Measurements from ENCODE around the gene GPR135. TPM values are rescaled to one million over a fixed set of nuclear protein-coding genes. Genes with fewer than 3 reads are reported as not detected.
A peak's percentile ranks its signal among the peaks of the same experiment; 100 is the strongest.

Gene GPR135
- total RNA-seq, 2 experiments from 2014 or later = 1.5 to 2.4 TPM

DNA sequence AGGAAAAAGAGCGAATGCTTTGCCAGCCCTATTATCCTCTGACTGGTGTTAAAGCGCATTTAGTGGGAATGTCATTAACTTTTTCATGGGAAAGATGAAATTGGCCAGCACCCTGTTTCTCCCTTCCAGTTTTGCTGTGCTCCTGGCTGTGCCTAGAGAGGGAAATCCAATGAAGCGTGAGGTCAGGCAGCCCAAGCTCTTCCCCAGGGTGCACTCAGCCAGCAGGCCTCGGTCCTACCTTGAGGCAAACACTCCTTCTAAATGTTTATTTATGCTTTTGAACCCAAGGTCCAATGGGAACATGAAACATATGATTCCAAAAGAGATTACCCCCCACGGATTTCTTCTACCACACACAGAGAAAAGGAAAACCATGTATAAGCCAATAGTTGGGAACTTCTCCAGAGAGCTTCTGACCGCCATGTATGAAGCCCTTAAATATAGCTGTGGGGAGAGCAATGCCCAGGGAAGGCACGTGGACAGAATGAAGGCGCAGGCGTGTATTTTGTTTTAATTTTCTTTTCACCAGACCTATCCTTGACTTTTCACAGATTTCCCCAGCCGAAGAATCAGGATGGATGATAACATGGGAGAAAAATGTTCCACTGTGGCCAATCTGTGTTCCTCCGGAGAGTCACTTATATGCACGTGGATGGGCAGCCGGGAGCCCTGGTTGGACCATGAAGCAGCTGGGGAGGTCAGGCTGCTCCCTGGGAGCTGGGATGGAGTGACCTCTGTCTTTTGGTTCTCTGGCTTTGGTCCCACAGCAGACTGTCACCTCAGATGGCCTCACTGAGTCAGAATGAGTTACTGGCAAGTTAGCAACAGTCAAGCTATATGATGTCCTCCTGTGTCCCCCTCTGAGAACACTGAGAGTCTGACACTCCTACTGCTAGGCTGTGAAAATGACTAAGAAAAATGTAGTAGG, 37.3 kb downstream of the GPR135 start:
- POLR2A ChIA-PET = no interaction called here
- DNase-seq (no peak), ATAC-seq (ENCODE audit: low read depth) (no peak)
- Mint-ChIP-seq H3K27ac (peak overlapping the region; percentile 8), H3K4me3 (no peak overlapping the region), H3K36me3 (no peaks in the 10 kb centered on the region), H3K27me3 (peaks cover 25% of the 10 kb centered on the region), H3K4me1 (peaks cover 13% of the 10 kb centered on the region), H3K9me3 (no peaks in the 10 kb centered on the region)

DNA sequence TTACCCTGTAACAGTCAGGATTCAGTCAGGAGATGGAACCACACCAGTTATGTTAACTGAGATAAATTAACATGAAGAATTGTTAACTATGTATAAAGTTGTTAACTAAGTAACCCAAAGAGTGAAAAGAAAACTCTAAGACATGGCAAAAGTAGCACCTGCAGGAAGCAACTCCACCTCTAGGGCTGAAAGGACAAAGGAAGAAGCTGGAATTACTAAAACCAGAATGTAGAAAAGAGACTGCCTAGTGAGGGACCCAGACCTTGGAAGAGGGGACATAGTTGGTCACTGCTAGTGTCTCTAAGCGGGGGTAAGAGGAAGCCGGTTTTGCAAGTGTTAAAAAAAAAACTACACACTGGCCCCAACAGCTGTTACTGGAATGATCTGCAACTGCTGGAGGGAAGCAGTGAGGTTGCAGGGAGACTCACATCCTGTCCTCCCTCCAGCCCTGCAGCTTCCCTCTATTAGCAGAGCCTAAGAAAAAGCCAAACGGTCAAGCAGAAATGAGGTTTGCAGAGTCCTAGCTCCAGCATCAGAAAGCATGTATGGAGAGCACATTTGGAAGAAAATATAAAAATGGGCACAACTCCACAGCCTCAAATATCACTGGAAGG, 39.8 kb downstream of the GPR135 start:
- H3K9me3 Mint-ChIP-seq = no peaks in the 10 kb centered on the region
- no peak for ATAC-seq (ENCODE audit: low read depth)
- no peak for DNase-seq
- peaks cover 29% of the 10 kb centered on the region for H3K27me3 Mint-ChIP-seq
- POLR2A ChIA-PET = no interaction called here
- no peaks in the 10 kb centered on the region for H3K36me3 Mint-ChIP-seq
- no peak overlapping the region for H3K27ac Mint-ChIP-seq
- peaks cover 17% of the 10 kb centered on the region for H3K4me1 Mint-ChIP-seq
- no peak overlapping the region for H3K4me3 Mint-ChIP-seq

DNA sequence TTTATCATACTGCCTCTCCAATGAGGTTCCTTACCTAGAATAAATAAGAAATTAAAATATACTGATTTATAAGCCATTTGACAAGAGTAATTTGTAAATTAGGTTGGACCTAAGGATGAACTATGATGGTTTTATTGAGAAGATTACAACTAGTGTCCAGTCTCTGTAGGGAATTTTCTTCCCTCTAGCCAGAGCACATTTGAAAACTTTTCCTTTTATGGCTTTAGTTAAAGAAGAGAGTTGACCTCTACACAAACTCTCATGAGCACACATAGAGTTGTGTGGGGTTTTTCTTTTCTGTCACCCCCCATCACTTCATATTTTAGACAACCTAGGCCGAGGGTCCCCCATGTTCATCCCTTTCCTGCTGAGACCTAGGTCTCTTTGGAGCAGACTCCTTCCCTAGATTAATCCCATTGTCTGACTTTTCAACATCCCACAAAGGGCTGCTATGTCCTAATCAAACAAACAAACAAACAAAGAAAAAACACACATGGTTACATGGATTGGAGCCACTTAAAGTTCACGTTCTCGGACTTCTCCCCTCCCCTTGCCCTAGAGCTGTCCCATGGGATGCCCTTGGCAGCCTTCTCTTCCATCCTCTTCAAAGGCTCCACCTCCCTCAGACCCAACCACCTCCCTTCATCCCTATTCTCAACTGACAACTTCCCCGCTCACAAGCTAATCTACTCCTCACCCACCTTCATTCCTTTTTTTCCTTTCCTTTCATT, 40.7 kb downstream of the GPR135 start:
- Mint-ChIP-seq H3K4me1 (peaks cover 19% of the 10 kb centered on the region), H3K36me3 (no peaks in the 10 kb centered on the region), H3K27ac (no peak overlapping the region), H3K4me3 (no peak overlapping the region), H3K27me3 (peaks cover 29% of the 10 kb centered on the region), H3K9me3 (no peaks in the 10 kb centered on the region)
- POLR2A ChIA-PET = no interaction called here
- no peak for ATAC-seq (ENCODE audit: low read depth)
- DNase-seq = no peak

DNA sequence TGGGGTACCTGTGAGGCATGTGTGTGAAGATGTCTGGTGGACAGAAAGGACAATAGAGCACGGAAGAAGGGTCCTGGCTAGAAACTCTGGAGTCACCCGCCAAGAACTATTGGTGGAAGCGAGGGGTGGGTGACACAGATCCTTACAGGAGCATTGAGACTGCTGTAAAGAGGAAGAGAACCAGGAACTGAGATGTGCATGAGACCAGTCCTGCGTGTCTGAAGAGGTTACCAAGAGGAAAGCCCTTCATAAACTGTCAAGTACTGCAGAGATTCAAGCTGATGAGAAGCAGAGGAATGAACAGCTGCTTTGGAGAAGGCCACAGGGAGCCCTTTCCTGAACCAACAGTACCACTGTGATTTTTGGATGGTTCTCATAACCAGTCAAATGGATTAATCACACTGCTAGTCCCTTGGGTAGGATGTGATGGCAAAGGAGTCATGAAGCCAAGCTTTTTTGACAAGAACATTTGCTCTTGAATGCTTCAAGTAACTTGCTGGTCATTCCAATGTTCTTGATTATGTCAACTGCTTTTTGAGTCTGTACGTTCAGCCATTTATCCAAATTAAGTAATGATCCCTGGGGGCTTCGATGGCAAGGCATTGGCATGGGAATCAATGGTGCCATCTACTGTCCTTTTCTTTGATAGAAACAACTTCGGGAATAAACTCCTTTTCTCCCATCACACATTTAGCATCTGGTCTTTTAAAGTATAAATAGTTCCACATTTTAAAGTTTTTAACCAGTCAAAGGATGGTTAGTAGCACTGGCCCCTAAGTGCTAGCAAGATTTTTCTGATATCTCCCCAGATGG, 42.9 kb downstream of the GPR135 start:
- H3K36me3 Mint-ChIP-seq = peaks cover 1% of the 10 kb centered on the region
- no peak overlapping the region for H3K4me3 Mint-ChIP-seq

DNA sequence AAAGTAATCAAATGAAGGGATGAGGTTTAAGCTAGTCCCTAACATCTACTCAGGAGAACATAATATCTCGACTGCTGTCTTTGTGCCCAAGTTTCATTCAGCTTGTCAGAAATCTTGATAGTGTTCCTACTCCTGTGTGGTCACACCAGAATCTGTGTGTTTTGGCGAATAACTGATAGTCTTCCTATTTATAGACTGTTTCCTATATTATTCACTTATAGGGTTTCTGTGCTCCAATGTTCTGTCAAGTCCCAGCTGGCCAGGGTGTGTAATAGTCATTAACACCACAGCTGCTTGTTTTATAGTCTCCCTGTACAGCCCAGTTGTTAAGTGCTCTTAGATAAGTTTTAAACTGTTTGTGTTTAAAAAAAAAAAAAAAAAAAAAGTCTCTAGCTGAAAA, 45.9 kb downstream of the GPR135 start:
- peaks cover 6% of the 10 kb centered on the region for H3K4me1 Mint-ChIP-seq
- H3K9me3 Mint-ChIP-seq = no peaks in the 10 kb centered on the region
- POLR2A ChIA-PET = interaction anchor here (0.9 kb wide), 1 partner anchor 9 kb away, joined by 3 read pairs; no protein-coding TSS in a partner anchor
- H3K36me3 Mint-ChIP-seq = peaks cover 3% of the 10 kb centered on the region
- no peak for DNase-seq
- H3K27ac Mint-ChIP-seq = no peak overlapping the region
- peaks cover 12% of the 10 kb centered on the region for H3K27me3 Mint-ChIP-seq
- no peak for ATAC-seq (ENCODE audit: low read depth)
- H3K4me3 Mint-ChIP-seq = no peak overlapping the region

More for the DNA sequence above, 42.9 kb downstream of the GPR135 start:
- Mint-ChIP-seq H3K4me1 (peaks cover 12% of the 10 kb centered on the region), H3K9me3 (no peaks in the 10 kb centered on the region), H3K27ac (no peak overlapping the region), H3K27me3 (peaks cover 29% of the 10 kb centered on the region)
- DNase-seq (no peak), ATAC-seq (ENCODE audit: low read depth) (no peak)
- POLR2A ChIA-PET = no interaction called here

DNA sequence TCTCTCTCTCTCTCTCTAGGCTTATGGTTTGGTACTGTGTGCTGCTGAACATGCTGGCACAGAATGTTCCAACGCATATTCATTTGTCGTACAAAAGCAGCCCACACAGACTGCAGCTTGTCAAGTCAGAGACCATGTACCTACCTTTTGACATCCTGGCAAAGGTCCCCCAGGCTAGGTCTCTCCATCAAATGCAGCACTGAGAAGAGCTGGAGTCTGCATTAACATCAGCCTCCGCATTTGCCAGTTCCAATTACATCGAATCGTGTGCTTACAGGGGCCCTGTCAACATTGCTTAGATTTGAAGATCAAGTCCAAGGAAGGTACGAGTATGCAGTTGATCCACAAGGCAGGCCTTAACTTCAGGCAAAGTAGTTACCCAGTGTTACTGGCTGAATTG, 47.9 kb downstream of the GPR135 start:
- peaks cover 6% of the 10 kb centered on the region for H3K9me3 Mint-ChIP-seq
- H3K27ac Mint-ChIP-seq = no peak overlapping the region
- H3K4me1 Mint-ChIP-seq = peaks cover 6% of the 10 kb centered on the region
- DNase-seq (no peak), ATAC-seq (ENCODE audit: low read depth) (no peak)
- peaks cover 15% of the 10 kb centered on the region for H3K27me3 Mint-ChIP-seq
- POLR2A ChIA-PET = no interaction called here
- peaks cover 9% of the 10 kb centered on the region for H3K36me3 Mint-ChIP-seq
- no peak overlapping the region for H3K4me3 Mint-ChIP-seq

DNA sequence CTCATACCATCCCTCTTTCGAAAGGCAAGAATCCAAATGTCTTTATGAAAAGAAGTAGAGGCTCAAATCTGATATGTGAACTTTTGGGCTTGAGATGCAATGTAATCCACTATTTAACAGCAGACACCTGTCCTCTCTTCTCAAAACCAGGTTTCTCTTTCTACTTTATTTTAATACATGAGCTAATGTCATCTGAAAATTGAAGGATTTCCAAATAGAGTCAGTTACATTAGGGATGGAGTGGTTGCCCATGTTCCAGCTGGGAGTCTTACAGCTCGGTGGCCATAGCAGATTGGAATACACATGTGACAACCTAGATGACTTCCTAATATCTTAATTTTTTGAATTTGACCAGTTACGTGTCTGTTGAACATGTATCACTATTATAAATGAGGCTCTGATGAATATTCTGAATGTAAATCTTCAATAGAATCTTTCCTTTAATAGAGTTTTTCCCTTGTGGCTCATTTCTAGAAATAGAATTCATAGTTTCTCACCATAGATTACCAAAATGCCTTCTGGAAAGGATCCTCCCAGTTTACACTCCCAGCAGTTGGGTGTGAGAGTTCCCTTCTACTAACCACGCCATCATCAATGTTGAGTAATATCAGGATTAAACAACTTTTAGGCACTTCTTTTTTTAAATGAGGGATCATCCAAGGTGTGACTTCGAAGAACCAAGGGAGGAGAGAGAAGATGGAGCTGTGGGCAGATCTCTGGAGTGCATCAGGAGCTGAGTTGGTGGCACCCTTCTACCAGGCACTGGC, 49.2 kb downstream of the GPR135 start:
- DNase-seq (no peak), ATAC-seq (ENCODE audit: low read depth) (no peak)
- POLR2A ChIA-PET = no interaction called here
- Mint-ChIP-seq H3K4me3 (no peak overlapping the region), H3K27me3 (peaks cover 17% of the 10 kb centered on the region), H3K4me1 (peaks cover 3% of the 10 kb centered on the region), H3K9me3 (peaks cover 10% of the 10 kb centered on the region), H3K36me3 (peaks cover 17% of the 10 kb centered on the region), H3K27ac (no peak overlapping the region)

Other genes with a start within 250 kb of the GPR135 start
- 10 to 100 TPM; 23.5 to 32.8 TPM for gene L3HYPDH, start 19.0 kb upstream of the GPR135 start, total RNA-seq
- gene JKAMP, start 19.1 kb upstream of the GPR135 start, total RNA-seq = 10 to 100 TPM; 31.5 to 35.9 TPM
- not detected for gene CCDC175, start 111.4 kb upstream of the GPR135 start, total RNA-seq

Data from activated naive CD8-positive, alpha-beta T cell treated with anti-CD3 and anti-CD28 coated beads, Interleukin-2, amount 10 ng/mL, durations not matched to agents 7 days and 5 days (primary cell).